ENCODE data around the gene MXI1.

DNA sequence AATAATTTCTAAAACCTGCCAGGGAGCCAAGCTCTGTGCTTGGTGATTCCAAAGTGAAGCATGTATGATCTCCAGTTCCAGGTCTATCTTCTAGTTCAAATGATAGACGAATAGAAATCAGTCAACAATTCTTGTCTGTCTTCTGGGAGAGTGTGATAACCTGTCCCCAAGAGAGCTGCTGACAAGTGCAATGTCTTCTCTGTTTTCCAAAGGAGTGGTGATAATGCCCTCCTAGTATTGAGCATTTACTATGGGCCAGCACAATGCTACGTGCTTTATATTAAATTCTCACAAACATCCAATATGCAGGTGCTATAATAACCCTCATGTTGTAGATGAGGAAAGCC lies 10.2 kb downstream of the MXI1 start:
- TF ChIP-seq, protein P1, sequence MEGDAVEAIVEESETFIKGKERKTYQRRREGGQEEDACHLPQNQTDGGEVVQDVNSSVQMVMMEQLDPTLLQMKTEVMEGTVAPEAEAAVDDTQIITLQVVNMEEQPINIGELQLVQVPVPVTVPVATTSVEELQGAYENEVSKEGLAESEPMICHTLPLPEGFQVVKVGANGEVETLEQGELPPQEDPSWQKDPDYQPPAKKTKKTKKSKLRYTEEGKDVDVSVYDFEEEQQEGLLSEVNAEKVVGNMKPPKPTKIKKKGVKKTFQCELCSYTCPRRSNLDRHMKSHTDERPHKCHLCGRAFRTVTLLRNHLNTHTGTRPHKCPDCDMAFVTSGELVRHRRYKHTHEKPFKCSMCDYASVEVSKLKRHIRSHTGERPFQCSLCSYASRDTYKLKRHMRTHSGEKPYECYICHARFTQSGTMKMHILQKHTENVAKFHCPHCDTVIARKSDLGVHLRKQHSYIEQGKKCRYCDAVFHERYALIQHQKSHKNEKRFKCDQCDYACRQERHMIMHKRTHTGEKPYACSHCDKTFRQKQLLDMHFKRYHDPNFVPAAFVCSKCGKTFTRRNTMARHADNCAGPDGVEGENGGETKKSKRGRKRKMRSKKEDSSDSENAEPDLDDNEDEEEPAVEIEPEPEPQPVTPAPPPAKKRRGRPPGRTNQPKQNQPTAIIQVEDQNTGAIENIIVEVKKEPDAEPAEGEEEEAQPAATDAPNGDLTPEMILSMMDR (IDR thresholded peaks at IDR 0.05; ENCODE audit: low read depth, low read length, missing input control): no peak
- no peak for TF ChIP-seq RXRA (IDR thresholded peaks at IDR 0.05)
